Aorta (tissue), 5 donors: Measurements from ENCODE around the gene KLHL21. TPM values are rescaled to one million over a fixed set of nuclear protein-coding genes. Genes with fewer than 3 reads are reported as not detected.
A peak's percentile ranks its signal among the peaks of the same experiment; 100 is the strongest.

Source experiments
- ATAC-seq: fragments of 200-7000 bp; cut with Tn5 transposase; one replicate; pipeline ENCODE4 v1.9.1; 2022; ENCODE audit warnings: moderate library complexity; ENCODE audit not compliant: low FRiP score
- DNase-seq, 2 donors: peaks; one replicate each; pipeline ENCODE4 v3.0.0-alpha.2; 2020
- H3K27ac ChIP-seq, 2 donors: one replicate each; pipeline ENCODE4 v1.5.1; 2013; ENCODE audit warnings: low read length in 2 of 2, mild to moderate bottlenecking in 2 of 2, moderate library complexity in 2 of 2, control low read depth in 1 of 2, inconsistent platforms in 1 of 2, low read depth in 1 of 2
- H3K27me3 ChIP-seq, 2 donors: one replicate each; pipeline ENCODE4 v1.6.1; 2013; ENCODE audit warnings: control low read depth in 1 of 2, low read length in 1 of 2, mild to moderate bottlenecking in 1 of 2, moderate library complexity in 1 of 2; ENCODE audit not compliant: insufficient read depth in 2 of 2, control insufficient read depth in 1 of 2
- H3K36me3 ChIP-seq, 2 donors: one replicate each; pipeline ENCODE4 v1.6.1; 2013; ENCODE audit warnings: control low read depth in 1 of 2, low read length in 1 of 2, mild to moderate bottlenecking in 1 of 2; ENCODE audit not compliant: insufficient read depth in 2 of 2, control insufficient read depth in 1 of 2
- H3K4me1 ChIP-seq, 2 donors: one replicate each; pipeline ENCODE4 v1.6.1; 2013; ENCODE audit warnings: low read length in 2 of 2, control low read depth in 1 of 2, mild to moderate bottlenecking in 1 of 2, moderate library complexity in 1 of 2; ENCODE audit not compliant: insufficient read depth in 2 of 2, control insufficient read depth in 1 of 2
- H3K4me3 ChIP-seq, 2 donors: one replicate each; pipeline ENCODE4 v1.5.1; 2013; ENCODE audit warnings: low read length in 2 of 2, control low read depth in 1 of 2, mild to moderate bottlenecking in 1 of 2
- H3K9me3 ChIP-seq: one replicate; pipeline ENCODE4 v1.6.1; 2013; ENCODE audit warnings: mild to moderate bottlenecking, low read length; ENCODE audit not compliant: control insufficient read depth
- WGBS, 2 donors: extraction: QIAGEN DNeasy Blood & Tissue Kit; methylation state at CpG; one replicate each; pipeline ENCODE4 v1.1.7; 2013; 5-methylcytosine and 5-hydroxymethylcytosine counted together
- intact Hi-C, 2 donors: fragments of 100-400 bp; cut with DNase I; formaldehyde crosslinking; loops; one replicate each; pipeline versions ENCODE4 v1.14.2 to v1.15.0; 2022
- polyA plus RNA-seq, 2 donors: library from polyadenylated mRNA; stranded (reverse); fragments of 200-250 nt; gene quantifications; one replicate each; pipeline ENCODE4 v1.2.3, GENCODE V29; 2013
- total RNA-seq, 2 donors: library from RNA; stranded (reverse); fragmentation: NEBNext Ultra II Directional; extraction: Animal tissue kit (Norgen Biotek cat#: 25700); gene quantifications; one replicate each; pipeline ENCODE4 v1.2.1, GENCODE V29; 2021
- donor health status: healthy with polysubstance abuse.
- donor health status: Bipolar disorder and iron deficiency.
- donor health status: DM: no; HTN: no; CAD: no.
- donor health status: DM: no; HTN: no; CAD: no.
- donor health status: DM: yes; HTN: yes; CAD: no.

Gene KLHL21
- total and polyA plus RNA-seq, 4 donors, result 10.8 to 38.3 (median 37.7) TPM

DNA sequence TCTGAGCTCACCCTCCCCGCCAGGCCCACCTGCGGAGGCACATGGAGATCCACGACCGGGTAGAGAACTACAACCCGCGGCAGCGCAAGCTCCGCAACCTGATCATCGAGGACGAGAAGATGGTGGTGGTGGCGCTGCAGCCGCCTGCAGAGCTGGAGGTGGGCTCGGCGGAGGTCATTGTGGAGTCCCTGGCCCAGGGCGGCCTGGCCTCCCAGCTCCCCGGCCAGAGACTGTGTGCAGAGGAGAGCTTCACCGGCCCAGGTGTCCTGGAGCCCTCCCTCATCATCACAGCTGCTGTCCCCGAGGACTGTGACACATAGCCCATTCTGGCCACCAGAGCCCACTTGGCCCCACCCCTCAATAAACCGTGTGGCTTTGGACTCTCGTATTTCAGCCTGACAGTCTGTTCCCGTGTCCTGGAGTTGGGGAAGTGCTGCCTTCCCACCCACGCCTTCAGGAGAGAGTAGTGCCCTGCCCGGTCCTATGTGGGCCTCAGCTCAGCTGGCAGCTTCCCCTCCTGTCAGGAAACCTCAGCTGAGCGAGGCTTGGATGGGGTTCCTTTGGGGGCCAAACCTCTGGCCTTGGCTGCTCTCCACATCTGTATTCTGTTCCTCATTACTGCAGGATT is 13.7 kb downstream of the KLHL21 start:
- intact Hi-C loops, result no loop called here
- ATAC-seq (no peak), DNase-seq (no peak)
- WGBS, 2 donors, result 74 to 78% methylated on average over 24 of the region's 24 CpGs
- Histone ChIP-seq H3K4me3 (no peak overlapping the region), H3K9me3 (no peaks in the 10 kb centered on the region), H3K36me3 (peaks cover 0 to 11% of the 10 kb centered on the region in 2 donors), H3K27me3 (no peaks in the 10 kb centered on the region), H3K27ac (no peak overlapping the region), H3K4me1 (peaks cover 0 to 4% of the 10 kb centered on the region in 2 donors)

GRCh38 chr1:6588128-6588892 is 14.4 kb downstream of the KLHL21 start:
- DNase-seq (no peak), ATAC-seq (no peak)
- 86 to 87% methylated on average over 25 of the region's 25 CpGs for WGBS, 2 donors
- Histone ChIP-seq H3K4me1 (peaks cover 0 to 4% of the 10 kb centered on the region in 2 donors), H3K9me3 (no peaks in the 10 kb centered on the region), H3K4me3 (no peak overlapping the region), H3K27ac (no peak overlapping the region), H3K36me3 (peaks cover 0 to 9% of the 10 kb centered on the region in 2 donors), H3K27me3 (no peaks in the 10 kb centered on the region)
- intact Hi-C loops, result no loop called here

DNA sequence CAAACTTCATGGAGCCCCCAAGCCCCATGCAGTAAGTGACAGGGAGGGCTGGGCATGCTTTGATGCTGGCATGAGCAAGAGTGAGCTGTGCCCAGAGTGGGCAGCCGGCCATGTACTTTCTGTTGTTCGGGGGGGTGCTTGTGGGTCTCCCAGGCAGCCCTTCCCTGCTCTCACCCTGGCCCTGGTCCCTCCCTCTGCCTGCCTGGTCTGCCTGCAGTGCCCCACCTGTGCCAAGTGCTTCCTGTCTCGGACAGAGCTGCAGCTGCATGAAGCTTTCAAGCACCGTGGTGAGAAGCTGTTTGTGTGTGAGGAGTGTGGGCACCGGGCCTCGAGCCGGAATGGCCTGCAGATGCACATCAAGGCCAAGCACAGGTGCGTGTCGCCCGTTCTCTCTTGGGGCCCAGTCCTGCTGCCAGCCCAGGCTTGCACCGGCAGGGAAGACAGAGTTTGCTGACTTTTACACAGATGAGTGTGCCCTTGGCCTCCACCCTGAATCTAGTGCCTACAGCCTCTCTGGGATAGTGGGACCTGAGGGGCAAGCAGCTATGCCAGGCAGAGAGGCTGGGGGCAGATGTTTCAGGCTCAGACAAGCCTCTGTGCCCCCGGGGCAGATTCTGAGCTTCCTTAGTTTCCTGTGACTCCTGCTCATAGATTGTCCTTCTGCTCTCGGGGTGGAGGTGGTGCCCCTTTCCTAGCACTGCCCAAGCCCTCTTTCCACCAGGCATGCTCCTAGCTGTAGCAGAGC is 15.2 kb downstream of the KLHL21 start:
- H3K27ac ChIP-seq, result peak overlapping the region in 1 of 2 donors; percentile 7
- intact Hi-C loops, result no loop called here
- DNase-seq (peak; percentile 70 to 87), ATAC-seq (peak; percentile 49)
- no peak overlapping the region for H3K4me3 ChIP-seq
- peaks cover 0 to 4% of the 10 kb centered on the region in 2 donors for H3K4me1 ChIP-seq
- WGBS, 2 donors, result 15 to 16% methylated on average over 13 of the region's 13 CpGs
- no peaks in the 10 kb centered on the region for H3K9me3 ChIP-seq
- H3K36me3 ChIP-seq, result peaks cover 0 to 2% of the 10 kb centered on the region in 2 donors
- no peaks in the 10 kb centered on the region for H3K27me3 ChIP-seq

- no peak overlapping the region for H3K4me3 ChIP-seq
- peaks cover 0 to 4% of the 10 kb centered on the region in 2 donors for H3K4me1 ChIP-seq
- WGBS, 2 donors, result 67 to 71% methylated on average over 11 of the region's 11 CpGs
Measured at GRCh38 chr1:6586404-6586816, 16.3 kb downstream of the KLHL21 start.

GRCh38 chr1:6585841-6586240 is 16.8 kb downstream of the KLHL21 start:
- no peak overlapping the region for H3K27ac ChIP-seq

More at GRCh38 chr1:6586404-6586816, 16.3 kb downstream of the KLHL21 start:
- Histone ChIP-seq H3K36me3 (peaks cover 0 to 2% of the 10 kb centered on the region in 2 donors), H3K9me3 (no peaks in the 10 kb centered on the region), H3K27me3 (no peaks in the 10 kb centered on the region), H3K27ac (peak overlapping the region in 1 of 2 donors; percentile 11)
- DNase-seq, result no peak
- intact Hi-C loops, result no loop called here
- ATAC-seq, result no peak

GRCh38 chr1:6585081-6585722 is 17.5 kb downstream of the KLHL21 start:
- Histone ChIP-seq H3K9me3 (no peaks in the 10 kb centered on the region), H3K36me3 (peaks cover 0 to 2% of the 10 kb centered on the region in 2 donors), H3K4me1 (peaks cover 0 to 3% of the 10 kb centered on the region in 2 donors), H3K27me3 (no peaks in the 10 kb centered on the region), H3K4me3 (no peak overlapping the region), H3K27ac (no peak overlapping the region)
- WGBS, 2 donors, result 87 to 90% methylated on average over 12 of the region's 12 CpGs
- DNase-seq (no peak), ATAC-seq (no peak)
- intact Hi-C loops, result no loop called here

More at GRCh38 chr1:6585841-6586240, 16.8 kb downstream of the KLHL21 start:
- no peaks in the 10 kb centered on the region for H3K9me3 ChIP-seq
- H3K4me1 ChIP-seq, result peaks cover 0 to 4% of the 10 kb centered on the region in 2 donors
- H3K27me3 ChIP-seq, result no peaks in the 10 kb centered on the region
- WGBS, 2 donors, result 84 to 89% methylated on average over 7 of the region's 7 CpGs
- H3K36me3 ChIP-seq, result peaks cover 0 to 2% of the 10 kb centered on the region in 2 donors
- H3K4me3 ChIP-seq, result no peak overlapping the region
- ATAC-seq (no peak), DNase-seq (no peak)
- intact Hi-C loops, result no loop called here

DNA sequence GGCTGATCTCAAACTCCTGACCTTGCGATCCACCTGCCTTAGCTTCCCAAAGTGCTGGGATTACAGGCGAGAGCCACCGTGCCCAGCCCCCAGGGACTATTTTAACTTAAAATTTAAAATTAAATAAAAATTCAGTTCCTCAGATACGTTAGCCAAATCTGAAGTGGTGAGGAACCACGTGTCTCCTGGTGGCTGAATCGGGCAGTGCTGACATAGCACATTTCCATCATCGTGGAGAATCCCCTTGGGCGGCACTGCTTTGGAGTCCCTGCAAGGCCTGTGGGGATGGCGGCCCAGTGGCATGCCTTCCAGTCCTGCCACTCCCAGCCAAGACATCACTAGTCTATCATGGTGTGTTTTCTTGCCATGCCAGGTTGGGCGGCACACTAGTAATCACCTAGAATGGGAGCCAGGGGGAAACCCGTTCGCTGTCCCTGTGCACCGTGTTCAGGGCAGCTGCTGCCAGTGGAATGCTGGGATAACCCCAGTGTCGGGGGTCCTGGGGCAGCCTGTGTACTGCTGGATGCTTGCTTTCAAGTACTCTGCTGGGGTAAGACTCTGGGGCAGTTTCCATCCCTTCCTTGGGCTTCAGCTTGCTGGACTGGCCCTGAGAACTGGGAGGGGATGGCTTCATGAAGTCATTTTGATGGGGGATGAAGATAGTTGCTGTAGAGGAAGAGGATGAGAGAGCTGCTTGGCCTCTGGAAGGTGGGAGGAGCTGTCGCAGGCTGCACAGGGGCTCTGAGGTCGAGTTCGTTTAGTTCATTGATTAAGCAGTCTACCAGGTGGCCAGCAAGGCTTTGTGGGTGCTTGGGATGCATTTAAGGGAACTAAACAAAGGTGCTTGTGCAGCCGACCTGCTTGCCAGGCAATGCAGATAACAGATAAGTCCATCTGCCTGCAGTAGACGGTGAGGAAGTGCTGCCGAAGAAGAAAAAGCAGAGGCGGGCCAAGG is 18.3 kb downstream of the KLHL21 start:
- DNase-seq (no peak), ATAC-seq (no peak)
- no peaks in the 10 kb centered on the region for H3K27me3 ChIP-seq
- 76 to 79% methylated on average over 21 of the region's 21 CpGs for WGBS, 2 donors
- peaks cover 0 to 3% of the 10 kb centered on the region in 2 donors for H3K4me1 ChIP-seq
- H3K4me3 ChIP-seq, result no peak overlapping the region
- intact Hi-C loops, result loop anchor here in 1 of 2 donors (5.0 kb wide), 1 partner anchor 43 kb away; no protein-coding TSS in a partner anchor
- H3K36me3 ChIP-seq, result peaks cover 0 to 2% of the 10 kb centered on the region in 2 donors
- H3K27ac ChIP-seq, result no peak overlapping the region
- H3K9me3 ChIP-seq, result no peaks in the 10 kb centered on the region
